Calu3 (cell line): ENCODE measurements around the gene ZNF341. TPM values are rescaled to one million over a fixed set of nuclear protein-coding genes. Genes with fewer than 3 reads are reported as not detected.
"Not testable (repeated sequence)": the region's sequence is repeated elsewhere in the genome, so short reads cannot be mapped to it uniquely, and the experiment has no call there.

ENCODE experiments used
- BruUV-seq: library from RNA; stranded (reverse); fragments of 400-500 nt; replicated peaks from 2 replicates; lab custom pipeline; 2021; lab: Mats Ljungman, UMichigan
- CTCF ChIA-PET: fragments of 300-600 bp; sonication (Branson Sonifier 250); formaldehyde crosslinking; loops from one replicate; lab custom pipeline; 2022; ENCODE audit warnings: antibody characterized with exemption; lab: Charles Lee
- DNase-seq: peaks from one replicate; pipeline ENCODE4 v3.0.0; 2022
- H3K27ac Mint-ChIP-seq: one replicate; pipeline ENCODE4 v1.8.0; 2022; ENCODE audit warnings: mixed read lengths; ENCODE audit not compliant: unreplicated experiment
- H3K27me3 Mint-ChIP-seq: one replicate; pipeline ENCODE4 v1.8.0; 2022; ENCODE audit warnings: mixed read lengths; ENCODE audit not compliant: unreplicated experiment
- H3K36me3 Mint-ChIP-seq: one replicate; pipeline ENCODE4 v1.8.0; 2022; ENCODE audit warnings: mild to moderate bottlenecking, moderate library complexity, mixed read lengths; ENCODE audit not compliant: insufficient read depth, unreplicated experiment
- H3K4me1 Mint-ChIP-seq: one replicate; pipeline ENCODE4 v1.8.0; 2022; ENCODE audit warnings: mild to moderate bottlenecking, low read depth, mixed read lengths; ENCODE audit not compliant: unreplicated experiment
- H3K4me3 Mint-ChIP-seq: one replicate; pipeline ENCODE4 v1.8.0; 2022; ENCODE audit warnings: mild to moderate bottlenecking, low read depth, moderate library complexity, mixed read lengths; ENCODE audit not compliant: unreplicated experiment
- H3K9me3 Mint-ChIP-seq: one replicate; pipeline ENCODE4 v1.8.0; 2022; ENCODE audit warnings: low read depth, mixed read lengths; ENCODE audit not compliant: unreplicated experiment
- intact Hi-C: fragments of 100-400 bp; cut with micrococcal nuclease; formaldehyde crosslinking; loops from one replicate; pipeline ENCODE4 v1.10.0; 2022; ENCODE audit not compliant: unreplicated experiment
- total RNA-seq: library from RNA; stranded (reverse); gene quantifications from 2 replicates; pipeline ENCODE4 v1.2.3, GENCODE V29; 2022
- TF ChIP-seq, protein P1 (sequence below): fragments of 200-600 bp; IDR thresholded peaks from one replicate; pipeline ENCODE4 v1.8.0; 2022; ENCODE audit warnings: antibody characterized with exemption; ENCODE audit not compliant: unreplicated experiment

The ZNF341 gene
- total RNA-seq, 1 experiment from 2014 or later, result 12.9 TPM

DNA sequence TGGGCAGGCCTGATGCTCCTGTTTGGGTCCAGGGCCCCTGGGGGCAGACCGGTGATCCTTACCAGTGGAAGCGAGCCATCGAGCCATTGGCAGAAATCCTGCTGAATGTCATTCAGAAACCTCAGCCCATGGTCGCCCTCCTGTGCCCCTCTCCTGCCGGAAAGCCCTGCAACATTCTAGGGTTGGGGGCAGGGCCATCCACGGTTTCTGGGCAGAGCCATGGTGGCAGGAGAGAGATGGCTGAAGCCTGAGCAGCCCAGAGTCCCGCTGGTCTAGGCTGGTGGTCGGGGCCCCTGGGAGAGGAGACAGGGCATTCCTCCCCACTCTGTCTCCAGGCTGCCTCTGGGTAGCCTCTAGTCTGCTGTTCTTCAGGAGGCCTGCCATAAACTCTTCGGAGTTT is 59.7 kb downstream of the ZNF341 start:
- no TSS peak for BruUV-seq
- intact Hi-C loops, result loop anchor here (5.0 to 10.0 kb wide), 2 partner anchors 123 to 276 kb away; no protein-coding TSS in a partner anchor
- Mint-ChIP-seq H3K36me3 (peaks cover 59% of the 10 kb centered on the region), H3K9me3 (no peaks in the 10 kb centered on the region), H3K27ac (no peak overlapping the region), H3K4me1 (peaks cover 86% of the 10 kb centered on the region), H3K4me3 (no peak overlapping the region), H3K27me3 (no peaks in the 10 kb centered on the region)
- DNase-seq, result no peak
- TF ChIP-seq, protein P1, sequence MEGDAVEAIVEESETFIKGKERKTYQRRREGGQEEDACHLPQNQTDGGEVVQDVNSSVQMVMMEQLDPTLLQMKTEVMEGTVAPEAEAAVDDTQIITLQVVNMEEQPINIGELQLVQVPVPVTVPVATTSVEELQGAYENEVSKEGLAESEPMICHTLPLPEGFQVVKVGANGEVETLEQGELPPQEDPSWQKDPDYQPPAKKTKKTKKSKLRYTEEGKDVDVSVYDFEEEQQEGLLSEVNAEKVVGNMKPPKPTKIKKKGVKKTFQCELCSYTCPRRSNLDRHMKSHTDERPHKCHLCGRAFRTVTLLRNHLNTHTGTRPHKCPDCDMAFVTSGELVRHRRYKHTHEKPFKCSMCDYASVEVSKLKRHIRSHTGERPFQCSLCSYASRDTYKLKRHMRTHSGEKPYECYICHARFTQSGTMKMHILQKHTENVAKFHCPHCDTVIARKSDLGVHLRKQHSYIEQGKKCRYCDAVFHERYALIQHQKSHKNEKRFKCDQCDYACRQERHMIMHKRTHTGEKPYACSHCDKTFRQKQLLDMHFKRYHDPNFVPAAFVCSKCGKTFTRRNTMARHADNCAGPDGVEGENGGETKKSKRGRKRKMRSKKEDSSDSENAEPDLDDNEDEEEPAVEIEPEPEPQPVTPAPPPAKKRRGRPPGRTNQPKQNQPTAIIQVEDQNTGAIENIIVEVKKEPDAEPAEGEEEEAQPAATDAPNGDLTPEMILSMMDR, result no peak
- CTCF ChIA-PET, result interaction anchor here (0.9 to 5.6 kb wide), 2 partner anchors 20 to 219 kb away, joined by 3 to 29 read pairs; partner anchors contain the start of gene CHMP4B

- TF ChIP-seq, protein P1, result peak; percentile 99
- Mint-ChIP-seq H3K4me3 (no peak overlapping the region), H3K27me3 (no peaks in the 10 kb centered on the region), H3K36me3 (peaks cover 64% of the 10 kb centered on the region), H3K27ac (peak overlapping the region; percentile 78), H3K9me3 (no peaks in the 10 kb centered on the region), H3K4me1 (peaks cover 88% of the 10 kb centered on the region)
- intact Hi-C loops, result loop anchor here (5.0 to 10.0 kb wide), 2 partner anchors 123 to 275 kb away; no protein-coding TSS in a partner anchor
- DNase-seq, result peak; percentile 86
- CTCF ChIA-PET, result interaction anchor here (0.8 to 5.6 kb wide), 6 partner anchors 13 to 218 kb away, joined by 3 to 29 read pairs (median 4); partner anchors contain the start of gene CHMP4B
- no TSS peak for BruUV-seq
These were observed 60.3 kb downstream of the ZNF341 start for GRCh38 chr20:33791959-33792597.

DNA sequence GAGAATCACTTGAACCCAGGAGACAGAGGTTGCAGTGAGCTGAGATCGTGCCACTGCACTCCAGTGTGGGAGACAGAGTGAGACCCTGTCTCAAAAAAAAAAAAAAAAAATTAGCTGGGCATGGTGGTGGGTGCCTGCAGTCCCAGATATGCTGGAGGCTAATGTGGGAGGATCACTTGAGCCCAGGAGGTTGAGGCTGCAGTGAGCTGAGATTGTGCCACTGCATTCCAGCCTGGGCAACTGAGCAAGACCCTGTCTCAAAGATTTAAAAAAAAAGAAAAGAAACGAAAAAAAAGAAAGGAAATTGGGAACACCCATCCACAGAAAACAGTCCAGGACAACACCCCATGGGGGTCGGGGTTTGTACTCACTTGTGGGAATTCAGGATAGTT is 60.8 kb downstream of the ZNF341 start:
- CTCF ChIA-PET, result interaction anchor here (0.6 to 5.6 kb wide), 9 partner anchors 11 to 218 kb away, joined by 3 to 29 read pairs (median 4); partner anchors contain the start of gene CHMP4B
- not testable (repeated sequence) for H3K9me3 Mint-ChIP-seq, DNase-seq, BruUV-seq, H3K27me3 Mint-ChIP-seq
- intact Hi-C loops, result loop anchor here (5.0 to 10.0 kb wide), 2 partner anchors 122 to 275 kb away; no protein-coding TSS in a partner anchor
- Mint-ChIP-seq H3K27ac (peak overlapping the region; percentile 78), H3K4me3 (peak overlapping the region; percentile 18), H3K4me1 (peaks cover 88% of the 10 kb centered on the region), H3K36me3 (peaks cover 63% of the 10 kb centered on the region)

DNA sequence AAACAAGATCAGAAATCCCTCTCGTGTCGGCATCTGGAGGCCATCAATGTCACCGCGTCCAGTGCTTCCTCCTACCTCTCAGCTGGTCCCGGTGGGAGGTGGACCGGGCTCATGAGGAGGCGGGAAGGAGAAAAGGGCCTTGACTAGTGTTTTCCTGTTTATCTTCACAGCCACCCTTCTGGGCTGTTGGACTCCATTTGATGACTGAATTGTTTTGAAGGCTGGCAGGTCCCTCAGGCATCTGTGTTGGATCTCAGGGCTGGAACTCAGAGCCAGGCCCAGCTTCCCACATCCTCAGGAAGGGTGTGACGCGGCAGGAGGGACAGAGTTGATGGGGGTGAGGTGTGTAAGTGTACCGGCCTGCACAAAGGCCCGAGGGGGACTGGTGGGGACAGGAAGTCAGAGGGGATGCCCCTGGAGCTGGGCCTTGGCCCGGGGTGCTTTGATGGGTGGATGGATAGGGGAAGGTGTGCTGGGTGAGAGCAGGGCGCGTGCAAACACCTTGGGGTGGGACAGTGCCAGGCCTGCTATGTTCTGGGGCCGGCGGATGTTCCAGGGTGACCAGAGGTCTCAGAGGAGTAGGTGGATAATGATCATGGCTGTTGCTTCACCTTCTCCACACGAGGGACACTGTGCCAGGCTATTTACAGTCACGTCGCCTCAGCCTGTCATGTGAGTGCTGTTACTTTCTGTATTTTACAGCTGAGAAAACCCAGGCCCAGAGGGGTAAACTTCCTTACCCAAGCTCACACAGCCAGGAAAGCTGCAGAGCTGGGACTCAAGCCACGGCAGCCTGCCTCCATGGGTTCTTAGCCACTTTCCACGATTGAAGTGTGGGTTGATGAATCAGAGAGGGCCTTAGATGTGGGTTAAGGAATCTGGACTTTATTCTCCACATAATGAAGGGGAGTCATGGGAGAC is 61.5 kb downstream of the ZNF341 start:
- peak; percentile 37 for DNase-seq
- no TSS peak for BruUV-seq
- peak overlapping the region; percentile 78 for H3K27ac Mint-ChIP-seq
- TF ChIP-seq, protein P1, result no peak
- H3K9me3 Mint-ChIP-seq, result no peaks in the 10 kb centered on the region
- CTCF ChIA-PET, result interaction anchor here (0.6 to 5.6 kb wide), 10 partner anchors 10 to 72 kb away, joined by 3 to 29 read pairs (median 6); partner anchors contain the start of gene CHMP4B
- H3K36me3 Mint-ChIP-seq, result peaks cover 58% of the 10 kb centered on the region
- intact Hi-C loops, result loop anchor here (5.0 to 10.0 kb wide), 2 partner anchors 122 to 274 kb away; no protein-coding TSS in a partner anchor
- H3K4me1 Mint-ChIP-seq, result peaks cover 86% of the 10 kb centered on the region
- no peaks in the 10 kb centered on the region for H3K27me3 Mint-ChIP-seq
- H3K4me3 Mint-ChIP-seq, result peak overlapping the region; percentile 18
